ENCODE data around the gene SINHCAF.
"Not testable (repeated sequence)": the region's sequence is repeated elsewhere in the genome, so short reads cannot be mapped to it uniquely, and the experiment has no call there.

The SINHCAF gene

DNA sequence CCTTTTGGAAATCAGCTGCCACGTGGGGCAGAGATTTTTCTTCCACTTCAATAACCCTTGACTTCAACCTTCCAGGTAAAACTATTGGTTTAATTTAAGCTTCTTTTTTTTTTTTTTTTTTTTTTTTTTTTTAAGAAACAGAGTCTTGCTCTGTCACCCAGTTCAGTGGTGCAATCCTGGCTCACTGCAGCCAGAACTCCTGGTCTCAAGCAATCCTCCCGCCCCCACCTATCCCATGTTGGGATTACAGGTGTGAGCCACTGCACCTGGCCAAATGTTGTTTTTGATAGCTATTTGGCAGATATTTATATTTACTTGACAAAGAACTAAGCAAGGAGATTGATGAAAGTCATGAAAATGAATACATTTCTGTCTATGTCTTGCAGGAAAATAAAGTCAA, 65.1 kb downstream of the SINHCAF start:
- DNase-seq: no peak

DNA sequence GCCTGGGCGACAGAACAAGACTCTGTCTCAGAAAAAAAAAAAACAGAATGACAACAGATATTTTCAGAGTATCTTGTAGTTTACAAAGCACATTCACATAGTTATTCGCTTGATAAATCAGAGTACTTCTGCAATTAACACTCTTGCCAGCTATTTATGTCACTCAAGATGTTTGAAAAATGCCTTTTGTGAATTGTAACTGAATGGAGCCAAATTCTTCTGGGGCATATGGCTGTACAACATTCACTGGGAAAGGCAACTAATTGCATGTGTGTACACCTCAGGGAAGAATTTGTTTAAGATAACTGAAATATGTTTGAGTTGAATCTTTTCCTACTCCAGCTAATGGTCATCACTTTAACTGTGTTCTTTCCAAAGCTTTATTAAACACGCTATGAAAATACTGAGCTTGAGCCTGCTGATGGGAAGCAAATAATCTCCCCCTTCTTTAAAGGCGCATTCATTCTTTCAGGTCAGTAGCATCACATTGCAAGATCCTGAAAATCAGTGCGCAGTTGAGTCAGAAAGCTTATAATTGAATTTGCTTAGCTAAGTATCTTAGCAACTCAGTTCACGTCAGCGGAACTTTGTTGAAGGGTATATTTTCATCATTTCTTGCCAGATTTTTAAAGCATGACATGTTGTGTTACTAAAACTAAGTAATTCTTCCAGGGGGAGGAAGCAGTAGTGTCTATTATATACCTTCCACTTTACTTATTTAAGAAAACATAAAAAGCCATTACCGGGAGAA, 66.6 kb downstream of the SINHCAF start:
- DNase-seq: no peak

DNA sequence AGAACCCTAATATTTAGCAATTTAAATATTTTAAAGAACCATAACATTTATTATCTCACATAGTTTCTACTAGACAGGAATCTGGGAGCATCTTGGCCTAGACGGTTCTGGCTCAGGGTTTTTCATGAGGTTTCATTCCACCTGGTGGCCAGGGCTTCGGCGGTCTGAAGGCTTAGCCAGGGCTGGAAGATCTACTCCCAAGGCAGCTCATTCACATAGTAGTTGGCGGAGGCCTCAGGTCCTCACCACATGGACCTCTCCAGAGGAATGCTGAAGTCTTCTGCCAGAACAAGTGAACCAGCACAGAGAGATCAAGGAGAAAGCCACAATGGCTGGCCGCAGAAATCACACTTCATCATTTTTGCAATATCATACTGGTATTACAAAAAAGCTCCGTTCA, 68.2 kb downstream of the SINHCAF start:
- DNase-seq: no peak

DNA sequence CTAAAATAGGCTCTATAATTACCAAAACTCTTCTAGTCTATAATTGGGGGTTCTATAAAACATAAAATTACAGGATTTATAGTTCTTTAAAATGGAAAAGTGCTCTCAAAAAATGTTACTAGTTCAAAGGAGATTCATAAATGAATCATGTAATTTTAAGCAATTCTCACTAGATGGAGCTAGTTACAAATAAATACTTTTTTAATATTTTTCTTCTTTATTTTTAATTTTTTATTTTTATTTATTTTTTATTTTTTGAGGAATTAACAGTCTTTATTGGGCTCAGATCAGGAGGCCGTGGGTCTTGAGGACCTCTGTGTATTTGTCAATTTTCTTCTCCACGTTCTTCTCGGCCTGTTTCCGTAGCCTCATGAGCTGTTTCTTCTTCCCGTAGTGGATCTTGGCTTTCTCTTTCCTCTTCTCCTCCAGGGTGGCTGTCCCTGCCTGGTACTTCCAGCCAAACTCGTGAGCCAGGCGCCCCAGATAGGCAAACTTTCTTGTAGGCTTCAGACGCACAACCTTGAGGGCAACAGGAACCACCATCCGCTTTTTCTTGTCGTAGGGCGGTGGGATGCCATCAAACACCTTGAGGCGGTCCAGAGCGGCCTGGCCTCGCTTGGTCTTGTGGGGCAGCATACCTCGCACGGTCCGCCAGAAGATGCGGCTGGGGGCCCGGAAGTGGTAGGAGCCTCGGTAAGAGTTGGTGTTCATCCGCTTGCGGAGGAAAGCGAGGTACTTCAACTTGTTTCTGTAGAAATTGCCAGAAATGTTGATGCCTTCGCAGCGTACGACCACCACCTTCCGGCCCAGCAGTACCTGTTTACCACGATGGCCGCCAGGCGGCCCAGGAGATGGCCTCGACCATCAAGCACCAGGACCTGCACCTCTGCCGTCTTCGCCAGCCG, 74.0 kb downstream of the SINHCAF start:
- DNase-seq: peak in 1 of 5 experiments; percentile 42

DNA sequence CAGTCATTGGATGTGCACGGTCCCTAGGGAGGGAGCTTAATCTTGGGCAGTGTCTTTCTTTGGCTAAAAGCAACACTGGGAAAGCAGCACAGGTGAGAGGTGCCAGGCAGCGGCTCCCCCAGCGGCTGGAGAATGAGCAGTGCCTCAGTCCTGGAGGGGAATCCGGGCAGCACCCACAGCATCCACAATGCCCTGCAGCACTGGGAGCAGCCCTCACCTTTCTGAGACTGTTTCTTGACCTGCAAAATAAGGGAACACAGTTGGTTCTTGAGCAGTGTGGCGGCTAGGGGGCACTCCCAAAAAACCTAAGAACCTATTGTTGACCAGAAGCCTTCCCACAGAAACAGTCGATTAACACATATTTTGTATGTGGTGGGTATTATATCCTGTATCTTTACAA, 75.8 kb downstream of the SINHCAF start:
- no peak for DNase-seq

DNA sequence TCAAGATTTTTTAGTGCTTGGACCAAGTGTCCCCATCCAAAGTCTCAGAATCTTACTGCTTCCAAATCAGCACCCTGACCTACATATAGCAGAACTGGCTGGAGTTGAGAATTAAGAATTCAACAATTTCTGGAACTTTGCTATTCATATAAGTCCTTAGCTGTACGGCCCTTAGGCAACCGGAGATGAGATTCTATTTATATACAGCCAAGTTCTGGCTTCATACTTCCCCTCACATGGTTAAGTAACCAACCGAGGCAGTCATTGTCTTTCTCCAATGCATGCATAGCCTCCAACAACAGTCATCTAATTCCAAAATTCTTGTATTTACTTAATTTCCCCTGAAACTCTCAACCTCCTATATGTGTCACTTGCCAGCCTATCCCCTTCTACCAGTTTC, 76.6 kb downstream of the SINHCAF start:
- DNase-seq: no peak

DNA sequence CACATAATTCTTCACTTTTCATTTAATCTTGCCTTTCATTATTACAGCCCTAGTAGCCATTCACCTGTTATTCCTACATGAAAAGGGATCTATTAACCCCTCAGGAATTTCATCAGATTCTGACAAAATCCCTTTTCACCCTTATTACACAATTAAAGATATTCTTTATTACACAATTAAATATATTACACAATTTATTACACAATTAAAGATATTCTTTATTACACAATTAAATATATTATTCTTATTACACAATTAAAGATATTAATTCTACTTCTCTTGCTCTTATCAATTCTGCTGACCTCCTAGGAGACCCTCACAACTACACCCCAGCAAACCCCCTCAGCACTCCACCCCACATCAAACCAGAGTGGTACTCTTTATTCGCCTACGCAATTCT, 77.1 kb downstream of the SINHCAF start:
- no peak for DNase-seq

DNA sequence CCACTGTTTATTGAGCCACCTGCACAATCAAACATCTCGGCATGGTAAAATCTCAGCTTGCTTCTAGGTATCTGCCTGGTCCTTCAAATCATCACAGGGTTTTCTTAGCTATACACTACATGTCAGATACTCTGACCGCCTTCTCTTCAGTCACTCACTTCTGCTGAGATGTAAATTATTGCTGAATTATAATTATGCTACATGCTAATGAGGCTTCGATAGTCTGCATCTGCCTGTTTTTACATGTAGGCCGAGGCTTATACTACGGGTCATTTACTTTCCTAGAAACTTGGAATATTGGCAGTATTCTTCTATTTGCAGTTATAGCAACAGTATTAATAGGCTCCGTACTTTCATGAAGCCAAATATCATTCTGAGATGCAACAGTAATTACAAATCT, 77.6 kb downstream of the SINHCAF start:
- no peak for DNase-seq

DNA sequence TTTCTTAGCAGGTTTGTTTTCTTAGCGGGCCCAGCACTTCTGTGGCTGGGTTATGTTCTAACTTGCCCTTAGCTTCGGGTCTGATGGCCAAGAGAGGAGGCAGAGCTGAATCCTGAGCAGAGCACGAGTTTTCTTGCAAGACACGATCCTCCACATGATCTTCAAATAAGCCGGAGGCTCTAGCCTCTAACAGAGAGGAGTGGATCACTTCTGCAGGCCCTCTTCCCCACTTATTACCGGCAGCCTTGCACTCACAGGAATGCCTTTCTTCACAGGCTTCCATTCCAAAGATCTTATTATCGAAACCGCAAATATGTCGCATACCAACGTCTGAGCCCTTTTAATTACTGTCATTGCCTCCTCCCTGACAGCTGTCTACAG, 79.5 kb downstream of the SINHCAF start:
- no peak for DNase-seq

DNA sequence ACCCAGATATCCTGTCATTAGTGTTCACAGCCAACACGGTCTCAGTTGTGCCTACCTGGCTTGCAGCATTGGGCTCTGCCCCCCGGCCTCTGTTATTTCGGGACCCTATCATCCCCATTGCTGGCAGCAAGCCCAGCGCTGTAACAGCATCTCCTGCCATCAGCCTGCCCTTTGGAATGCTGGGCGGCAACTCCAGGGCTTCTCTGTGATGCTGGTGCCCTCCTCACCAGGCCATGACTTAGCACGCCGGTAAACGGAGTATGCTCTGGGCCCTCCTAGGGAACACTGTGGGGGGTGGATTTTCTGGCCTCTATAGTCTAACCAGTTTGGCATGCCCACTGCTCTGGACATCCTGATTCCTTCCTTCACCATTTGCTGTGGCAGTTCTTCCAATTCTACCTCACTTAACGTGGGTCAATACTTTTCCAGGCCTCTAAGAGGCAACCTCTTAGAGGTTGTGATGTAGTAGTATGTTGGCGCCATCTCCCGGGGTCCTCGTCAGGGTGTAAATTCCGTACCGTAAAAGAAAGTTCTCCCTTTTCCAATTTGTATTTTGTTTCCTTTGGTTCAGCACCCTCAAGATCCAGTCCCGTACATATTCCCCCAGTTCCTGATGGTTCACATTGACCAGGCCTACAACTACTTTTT, 80.0 kb downstream of the SINHCAF start:
- no peak for DNase-seq

DNA sequence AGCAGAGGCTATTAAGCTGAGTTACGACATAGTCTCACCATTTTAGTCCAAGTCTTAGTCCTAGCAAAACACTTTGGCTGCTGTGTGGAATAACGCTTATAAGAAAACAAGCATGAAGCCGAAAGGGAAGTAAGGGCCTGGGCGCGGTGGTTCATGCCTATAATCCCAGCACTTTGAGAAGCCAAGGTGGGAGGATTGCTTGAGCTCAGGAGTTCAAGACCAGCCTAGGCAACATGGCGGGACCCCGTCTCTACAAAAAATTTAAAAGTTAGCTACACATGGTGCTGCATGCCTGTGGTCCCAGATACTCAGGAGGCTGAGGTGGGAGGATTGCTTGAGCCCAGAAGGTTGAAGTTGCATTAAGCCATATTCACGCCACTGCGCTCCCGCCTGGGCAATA, 83.5 kb downstream of the SINHCAF start:
- DNase-seq: not testable (repeated sequence)

DNA sequence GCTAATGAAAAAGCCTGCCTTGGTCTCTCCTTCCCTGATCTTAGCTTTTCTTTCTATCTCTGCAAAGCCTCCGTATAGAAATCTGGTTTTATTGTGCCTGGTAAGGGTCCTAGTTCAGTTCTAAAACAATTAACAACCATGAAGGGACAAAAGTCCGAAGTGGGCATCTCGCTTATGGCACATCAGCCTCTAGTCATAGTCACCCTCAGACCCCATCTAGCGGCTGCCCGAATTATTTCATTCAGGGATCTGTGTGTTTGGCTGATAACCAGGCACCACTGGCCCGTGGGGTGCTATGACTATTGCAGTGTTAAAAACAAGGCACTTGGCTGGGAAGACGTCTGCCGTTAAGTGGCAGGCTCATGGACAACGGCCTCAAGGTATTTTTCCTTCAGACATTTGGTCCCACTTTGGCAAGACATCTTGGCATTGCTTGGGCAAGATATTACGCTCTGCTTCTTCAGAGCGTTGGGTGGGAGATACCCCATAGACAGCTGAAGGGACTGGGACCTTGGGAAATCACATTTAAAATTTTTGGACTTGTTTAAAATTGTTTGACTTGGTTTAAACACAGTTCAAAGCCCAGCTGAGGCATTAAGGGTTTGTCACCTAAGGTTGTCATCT, 87.1 kb downstream of the SINHCAF start:
- DNase-seq: peak in 4 of 5 experiments; percentile 13 to 54 (median 28)

DNA sequence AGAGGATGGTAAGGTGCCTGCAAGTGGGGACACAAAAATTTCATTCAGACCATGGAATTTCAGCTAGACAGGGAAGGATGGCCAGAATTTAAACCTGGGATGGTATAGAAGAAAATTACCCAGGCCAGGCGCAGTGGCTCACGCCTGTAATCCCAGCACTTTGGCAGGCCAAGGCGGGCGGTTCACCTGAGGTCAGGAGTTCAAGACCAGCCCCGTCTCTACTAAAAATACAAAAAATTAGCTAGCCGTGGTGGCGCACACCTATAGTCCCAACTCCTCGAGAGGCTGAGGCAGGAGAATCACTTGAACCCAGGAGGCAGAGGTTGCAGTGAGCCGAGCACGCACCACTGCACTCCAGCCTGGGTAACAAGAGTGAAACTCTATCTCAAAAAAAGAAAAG, 87.6 kb downstream of the SINHCAF start:
- not testable (repeated sequence) for DNase-seq

DNA sequence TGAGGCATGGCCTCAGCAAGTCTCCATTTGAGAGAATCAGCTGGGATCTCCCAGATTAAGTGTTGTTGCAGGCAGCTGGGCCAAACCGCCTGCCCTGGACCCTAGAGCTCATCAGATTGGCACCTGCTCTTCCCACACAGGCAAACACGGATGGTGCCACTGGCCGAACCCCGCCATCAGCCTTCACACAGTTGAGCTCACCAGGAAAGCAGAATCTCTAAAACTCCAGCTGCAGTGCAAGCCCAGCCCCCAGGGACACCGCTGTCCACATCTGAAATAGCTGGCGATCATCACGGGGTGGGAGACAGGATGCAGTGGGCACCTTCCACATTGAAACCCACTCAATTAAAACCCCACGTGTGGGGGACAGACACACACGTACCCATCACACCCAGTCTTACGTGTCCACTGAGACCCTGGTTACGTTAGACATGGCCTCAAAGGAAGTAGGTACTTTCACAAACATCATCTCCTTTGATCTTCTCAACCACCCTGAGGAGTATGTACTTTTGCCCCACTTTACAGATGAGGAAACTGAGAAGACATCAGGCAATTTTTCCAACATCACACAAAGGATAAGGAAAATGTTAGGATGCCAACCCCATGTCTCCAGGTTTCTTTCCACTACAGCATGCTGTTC, 88.8 kb downstream of the SINHCAF start:
- peak in 1 of 5 experiments; percentile 38 for DNase-seq

DNA sequence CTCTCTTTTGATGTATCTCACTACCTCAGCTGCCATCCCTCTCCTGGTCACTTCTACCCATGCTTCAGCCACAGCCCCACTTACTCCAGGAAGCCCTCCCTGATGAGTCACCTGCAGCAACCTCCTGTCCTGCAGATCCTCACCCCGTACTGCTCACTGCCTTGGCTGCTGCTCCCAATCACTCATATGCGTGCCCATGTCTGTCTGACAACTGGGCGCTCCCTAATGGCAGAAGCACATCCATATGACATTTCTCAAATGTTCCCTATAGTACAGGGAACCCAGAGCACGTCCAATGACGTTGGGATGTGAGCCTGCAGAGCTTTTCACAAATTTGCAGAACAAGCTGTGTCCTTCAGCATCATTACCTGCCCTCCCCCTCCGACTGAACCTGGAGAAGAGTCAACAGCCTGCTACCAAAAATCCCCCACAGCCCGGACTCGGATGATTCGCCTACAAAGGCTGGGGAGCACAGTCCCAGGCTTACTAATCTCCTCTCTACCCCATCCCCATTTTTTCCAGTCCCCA, 90.0 kb downstream of the SINHCAF start:
- no peak for DNase-seq

DNA sequence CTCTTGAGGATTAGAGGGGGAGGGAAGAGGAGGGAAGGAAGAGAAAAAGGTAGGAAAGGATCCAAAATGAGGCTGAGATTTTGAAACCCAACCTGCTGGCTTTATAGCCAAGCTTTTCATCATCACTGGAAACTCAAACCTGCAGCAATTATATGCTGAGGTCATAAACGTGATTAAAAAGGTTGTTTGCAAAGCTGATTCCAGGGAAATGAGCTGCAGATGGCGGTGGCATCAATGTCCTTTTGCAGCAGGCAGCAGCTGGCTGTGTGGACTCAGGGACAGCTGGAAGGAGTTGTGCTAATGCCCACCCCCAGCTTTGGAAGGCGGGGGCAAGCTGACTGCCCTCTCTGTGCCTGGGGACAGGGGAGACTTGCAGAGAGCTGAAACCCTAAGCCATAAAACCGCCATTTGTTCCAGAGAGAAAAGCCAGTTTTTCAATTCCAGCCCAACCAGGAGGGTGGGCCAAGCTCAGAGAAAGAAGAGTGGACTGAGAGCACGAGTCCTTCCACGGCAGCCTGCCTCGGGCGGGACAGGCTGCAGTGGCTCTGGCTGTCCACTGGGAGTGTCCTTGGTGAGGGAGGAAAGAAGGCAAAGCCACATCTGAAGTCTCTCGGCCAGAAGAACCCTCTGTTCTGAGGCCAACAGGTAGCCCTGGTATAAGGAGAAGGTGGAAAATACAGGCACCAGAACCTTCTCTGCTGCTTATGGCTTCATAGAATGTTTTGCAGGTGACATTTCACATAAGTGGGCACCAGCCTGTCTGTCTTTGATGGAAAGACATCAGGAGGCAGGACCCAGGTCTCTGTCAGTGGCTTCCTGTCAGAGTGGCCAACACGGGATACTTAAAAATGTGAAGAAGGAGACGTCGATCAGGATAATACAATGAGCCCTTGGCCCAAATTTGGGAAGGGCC, 90.7 kb downstream of the SINHCAF start:
- DNase-seq: no peak

DNA sequence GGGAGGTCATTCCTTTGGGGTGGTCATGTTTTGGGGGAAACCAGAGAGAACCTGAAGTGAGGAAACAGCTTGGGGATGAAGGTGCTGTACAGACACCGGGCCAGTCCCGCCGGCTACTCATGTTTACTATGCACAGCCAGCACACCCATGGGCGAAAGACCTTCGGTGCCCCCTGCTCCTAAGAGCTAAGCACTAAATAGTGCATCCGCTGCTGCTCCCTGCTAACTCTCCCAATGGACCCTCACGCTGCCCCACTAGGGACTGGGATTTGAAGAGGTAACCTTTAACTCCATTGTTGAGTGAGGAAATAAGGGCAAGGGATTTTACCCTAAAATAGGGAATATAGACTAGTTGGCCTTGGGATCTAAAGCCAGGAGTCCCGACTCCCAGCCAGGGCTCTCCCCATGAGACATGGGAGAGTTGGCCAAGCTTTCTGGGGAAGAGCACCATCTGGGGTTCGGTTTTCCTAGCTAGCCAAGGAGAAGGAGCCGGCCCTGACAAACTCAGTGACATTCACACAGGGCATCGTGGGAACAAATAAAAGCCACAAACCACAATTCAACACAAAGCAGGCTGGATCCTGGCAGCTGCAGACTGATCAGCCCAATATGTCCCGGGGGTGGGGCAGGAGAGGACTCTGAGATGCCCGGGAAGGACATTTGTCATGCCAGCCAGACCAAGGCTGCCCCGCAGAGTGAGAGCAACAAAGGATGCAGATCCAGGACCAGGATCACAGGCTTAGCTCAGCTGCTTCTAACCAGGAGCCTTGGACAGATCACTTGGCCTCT, 91.7 kb downstream of the SINHCAF start:
- no peak for DNase-seq

DNA sequence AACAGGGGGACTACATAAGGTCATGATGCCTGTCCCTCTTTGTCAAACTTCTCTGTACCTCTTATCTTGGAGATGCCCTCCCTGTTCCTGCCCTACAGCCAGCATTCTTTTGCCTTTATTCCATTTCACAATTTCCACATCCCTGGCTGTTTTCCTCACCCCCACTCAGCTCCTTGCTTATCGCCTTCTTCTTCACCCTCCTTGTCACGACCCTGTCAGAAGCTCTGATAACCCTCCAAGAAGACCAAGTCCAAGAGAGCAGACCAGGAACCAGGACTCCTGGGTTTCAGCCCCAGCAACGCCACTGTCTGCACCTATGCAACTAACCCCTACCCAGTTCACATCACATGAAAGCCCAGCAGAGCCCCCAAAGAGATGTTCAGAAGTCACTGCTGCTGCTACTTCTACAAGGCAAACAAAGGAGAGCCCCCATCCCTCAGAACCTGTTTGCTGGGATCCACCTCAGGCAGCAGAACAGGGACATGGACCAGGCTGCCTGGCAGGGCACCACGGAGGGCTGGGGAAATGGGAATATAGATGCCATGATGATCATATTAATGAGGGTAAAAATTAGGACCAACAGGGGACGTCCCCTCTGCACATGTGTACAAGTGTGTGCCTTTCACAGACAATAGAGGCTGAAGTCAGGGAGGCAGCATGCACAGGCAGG, 92.8 kb downstream of the SINHCAF start:
- no peak for DNase-seq

DNA sequence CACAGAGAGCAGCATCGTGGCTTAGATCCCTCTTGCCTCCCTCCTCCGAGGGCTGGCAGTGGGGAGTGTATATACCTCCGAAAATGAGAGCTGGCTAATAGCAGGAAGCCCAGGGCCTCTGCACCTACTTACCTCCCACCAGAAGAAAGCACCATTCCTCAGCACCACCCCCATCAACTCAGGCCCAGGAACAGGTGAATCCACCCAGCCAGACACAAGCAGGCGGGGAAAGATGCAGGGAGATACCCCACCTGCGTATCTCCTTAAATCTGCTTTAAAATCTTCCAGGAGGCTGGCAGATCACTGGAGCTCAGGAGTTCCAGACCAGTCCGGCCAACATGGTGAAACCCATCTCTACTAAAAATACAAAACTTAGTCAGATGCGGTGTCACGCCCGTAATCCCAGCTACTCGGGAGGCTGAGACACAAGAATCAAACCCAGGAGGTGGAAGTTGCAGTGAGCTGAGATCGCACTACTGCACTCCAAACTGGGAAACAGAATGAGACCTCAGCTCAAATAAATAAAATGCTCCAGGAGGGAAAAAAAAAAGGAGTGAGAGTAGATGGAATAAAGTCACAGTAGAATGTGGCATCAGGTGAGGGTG, 93.5 kb downstream of the SINHCAF start:
- no peak for DNase-seq
